NCI-H187 treated with DMSO at 0.1 percent for 48 hours (cell line): ENCODE results near the gene ZNF414.

ENCODE experiments used
- DNase-seq: peaks from one replicate; lab custom pipeline; 2025; lab: John Stamatoyannopoulos, UW

The ZNF414 gene

GRCh38 chr19:8463365-8463764 lies 50.6 kb downstream of the ZNF414 start:
- no peak for DNase-seq

GRCh38 chr19:8462571-8462970 lies 51.4 kb downstream of the ZNF414 start:
- no peak for DNase-seq

GRCh38 chr19:8461891-8462290 lies 52.1 kb downstream of the ZNF414 start:
- DNase-seq = no peak

- no peak for DNase-seq
Observed at GRCh38 chr19:8461376-8461775, 52.6 kb downstream of the ZNF414 start.

- DNase-seq = no peak
Observed at GRCh38 chr19:8460516-8461298, 53.3 kb downstream of the ZNF414 start.
